ENCODE measurements around the gene BCAS4.

The BCAS4 gene

DNA sequence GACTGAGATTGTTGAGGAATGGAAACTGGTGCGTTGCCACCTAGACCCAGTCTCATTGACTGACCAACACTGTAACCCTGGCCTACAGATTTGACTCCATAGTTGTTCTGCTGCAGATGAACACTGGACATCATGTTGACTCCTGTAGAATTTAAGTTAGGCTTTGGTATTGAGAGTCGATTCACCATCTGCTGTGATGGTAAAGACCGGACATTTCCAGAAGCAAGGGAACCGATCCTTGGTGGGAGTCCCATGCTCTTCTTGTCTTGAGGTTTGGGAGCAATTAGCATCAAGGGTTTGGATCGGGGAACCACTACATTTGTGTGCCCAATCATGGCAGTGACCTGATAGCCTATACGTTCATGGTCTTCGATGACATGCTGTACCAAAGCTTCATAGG lies 98.8 kb downstream of the BCAS4 start:
- no peak for DNase-seq (ENCODE audit: insufficient read length, low spot score)
- FAIRE-seq: no peak
- TF ChIP-seq POU2F2 (IDR thresholded peaks at IDR 0.05; ENCODE audit: low read depth, low read length) (no peak), POLR2AphosphoS5 (IDR thresholded peaks at IDR 0.05; ENCODE audit: low read depth, low read length) (peak; percentile 76)

DNA sequence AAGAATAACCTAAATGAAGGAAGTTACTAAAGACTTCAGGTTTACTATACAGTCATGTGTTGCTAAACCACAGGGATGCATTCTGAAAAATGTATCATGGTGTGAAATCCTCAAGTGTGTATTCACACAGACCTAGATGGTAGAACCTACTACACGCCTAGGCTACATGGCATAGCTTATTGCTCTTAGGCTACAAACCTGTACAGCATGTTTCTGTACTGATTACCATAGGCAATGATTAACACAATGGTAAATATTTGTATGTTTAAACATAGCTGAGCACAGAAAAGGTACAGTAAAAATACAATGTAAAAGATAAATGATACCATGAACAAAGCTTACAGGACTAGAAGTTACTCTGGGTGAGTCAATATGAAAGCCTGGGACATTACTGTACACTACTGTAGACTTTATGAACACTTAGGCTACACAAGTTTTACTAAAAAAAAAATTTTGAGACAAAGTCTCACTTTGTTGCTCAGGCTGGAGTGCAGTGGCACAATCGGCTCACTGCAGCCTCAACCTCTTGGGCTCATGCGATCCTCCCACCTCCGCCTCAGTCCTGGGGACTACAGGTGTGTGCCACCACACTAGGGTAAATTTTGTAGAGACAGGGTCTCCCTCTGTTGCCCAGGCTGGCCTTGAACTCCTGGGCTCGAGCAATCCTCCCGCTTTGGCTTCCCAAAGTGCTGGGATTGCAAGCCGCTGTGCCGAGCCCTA lies 100.4 kb downstream of the BCAS4 start:
- FAIRE-seq: no peak

GRCh38 chr20:50898475-50898874 lies 103.6 kb downstream of the BCAS4 start:
- no peak for TF ChIP-seq SPI1 (IDR thresholded peaks at IDR 0.05; ENCODE audit: low read depth, low read length)
- no peak for TF ChIP-seq POU2F2 (IDR thresholded peaks at IDR 0.05; ENCODE audit: low read depth, low read length)
- TF ChIP-seq PAX5 (IDR thresholded peaks at IDR 0.05; ENCODE audit: insufficient read depth, low read length, severe bottlenecking): no peak
- no peak for TF ChIP-seq POLR2A (IDR thresholded peaks at IDR 0.05; ENCODE audit: low read depth, low read length)
- no peak for TF ChIP-seq TAF1 (IDR thresholded peaks at IDR 0.05; ENCODE audit: low read depth, low read length)
- TF ChIP-seq POLR2AphosphoS5 (IDR thresholded peaks at IDR 0.05; ENCODE audit: low read depth, low read length): 0 out of 2 replicates have a peak, but pooled peaks have one; percentile 4
- FAIRE-seq: no peak
- no peak for DNase-seq (ENCODE audit: insufficient read length, low spot score)

More for the DNA sequence above, 100.4 kb downstream of the BCAS4 start:
- TF ChIP-seq TAF1 (IDR thresholded peaks at IDR 0.05; ENCODE audit: low read depth, low read length) (no peak), POLR2A (IDR thresholded peaks at IDR 0.05; ENCODE audit: low read depth, low read length) (0 out of 2 replicates have a peak, but pooled peaks have one; percentile 32), POLR2AphosphoS5 (IDR thresholded peaks at IDR 0.05; ENCODE audit: low read depth, low read length) (peak; percentile 40; the same call in 1 of the 2 replicates), POU2F2 (IDR thresholded peaks at IDR 0.05; ENCODE audit: low read depth, low read length) (no peak), PAX5 (IDR thresholded peaks at IDR 0.05; ENCODE audit: insufficient read depth, low read length, severe bottlenecking) (no peak), SPI1 (IDR thresholded peaks at IDR 0.05; ENCODE audit: low read depth, low read length) (no peak)
- DNase-seq (ENCODE audit: insufficient read length, low spot score): no peak

GRCh38 chr20:50900261-50900660 lies 105.4 kb downstream of the BCAS4 start:
- DNase-seq (ENCODE audit: insufficient read length, low spot score) (no peak), FAIRE-seq (no peak)
- no peak for TF ChIP-seq PAX5 (IDR thresholded peaks at IDR 0.05; ENCODE audit: insufficient read depth, low read length, severe bottlenecking)

DNA sequence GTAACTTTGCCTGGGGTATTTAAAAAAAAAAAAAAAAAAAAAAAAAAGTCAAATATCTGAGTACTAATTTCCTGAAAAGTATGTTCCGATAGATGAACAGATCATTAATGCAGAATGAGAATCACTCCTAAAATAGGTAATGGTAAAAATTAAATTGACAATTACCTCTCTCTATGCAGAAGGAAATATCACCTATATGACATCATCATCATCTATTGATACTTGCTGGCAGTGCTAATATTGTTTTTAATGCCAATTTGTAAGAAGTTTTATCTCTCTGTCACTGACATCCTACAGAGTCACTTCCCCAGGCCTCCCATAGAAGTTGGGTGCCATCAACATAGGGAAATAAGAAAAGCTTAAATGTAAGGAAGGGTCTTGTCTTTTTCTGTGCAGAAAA lies 106.4 kb downstream of the BCAS4 start:
- TF ChIP-seq POLR2A (IDR thresholded peaks at IDR 0.05; ENCODE audit: low read depth, low read length) (no peak), POLR2AphosphoS5 (IDR thresholded peaks at IDR 0.05; ENCODE audit: low read depth, low read length) (no peak)
- no peak for FAIRE-seq
- no peak for DNase-seq (ENCODE audit: insufficient read length, low spot score)

- FAIRE-seq (no peak), DNase-seq (ENCODE audit: insufficient read length, low spot score) (no peak)
- TF ChIP-seq TAF1 (IDR thresholded peaks at IDR 0.05; ENCODE audit: low read depth, low read length): no peak
These were observed 108.6 kb downstream of the BCAS4 start for GRCh38 chr20:50903353-50904051.

DNA sequence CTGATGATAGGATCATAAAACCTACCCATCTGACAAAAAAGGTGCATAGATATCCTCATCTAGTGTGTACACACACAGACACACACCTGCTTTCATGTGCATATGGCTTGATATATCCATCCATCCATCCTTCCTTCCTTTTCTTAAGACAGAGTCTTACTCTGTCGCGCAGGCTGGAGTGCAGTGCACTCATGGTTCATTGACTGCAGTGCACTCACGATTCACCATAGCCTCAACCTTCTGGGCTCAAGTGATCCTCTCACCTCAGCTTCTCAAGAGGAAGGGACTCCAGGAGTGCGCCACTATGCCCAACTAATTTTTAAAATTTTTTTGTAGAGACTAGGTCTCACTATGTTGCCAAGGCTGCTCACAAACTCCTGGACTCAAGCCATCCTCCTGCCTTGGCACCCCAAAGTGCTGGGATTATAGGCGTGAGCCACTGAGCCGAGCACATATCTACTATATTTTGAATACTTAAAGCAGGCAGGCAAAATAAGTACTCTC lies 109.3 kb downstream of the BCAS4 start:
- TF ChIP-seq POLR2AphosphoS5 (IDR thresholded peaks at IDR 0.05; ENCODE audit: low read depth, low read length) (0 out of 2 replicates have a peak, but pooled peaks have one; percentile 20), POU2F2 (IDR thresholded peaks at IDR 0.05; ENCODE audit: low read depth, low read length) (no peak)
- DNase-seq (ENCODE audit: insufficient read length, low spot score): no peak
- no peak for FAIRE-seq

GRCh38 chr20:50909413-50909812 lies 114.6 kb downstream of the BCAS4 start:
- TF ChIP-seq SPI1 (IDR thresholded peaks at IDR 0.05; ENCODE audit: low read depth, low read length) (no peak), POLR2AphosphoS5 (IDR thresholded peaks at IDR 0.05; ENCODE audit: low read depth, low read length) (no peak), PAX5 (IDR thresholded peaks at IDR 0.05; ENCODE audit: insufficient read depth, low read length, severe bottlenecking) (no peak), POU2F2 (IDR thresholded peaks at IDR 0.05; ENCODE audit: low read depth, low read length) (no peak), TAF1 (IDR thresholded peaks at IDR 0.05; ENCODE audit: low read depth, low read length) (no peak)
- FAIRE-seq: no peak
- no peak for DNase-seq (ENCODE audit: insufficient read length, low spot score)

- FAIRE-seq (no peak), DNase-seq (ENCODE audit: insufficient read length, low spot score) (no peak)
- no peak for TF ChIP-seq TAF1 (IDR thresholded peaks at IDR 0.05; ENCODE audit: low read depth, low read length)
- TF ChIP-seq PAX5 (IDR thresholded peaks at IDR 0.05; ENCODE audit: insufficient read depth, low read length, severe bottlenecking): no peak
- no peak for TF ChIP-seq POLR2AphosphoS5 (IDR thresholded peaks at IDR 0.05; ENCODE audit: low read depth, low read length)
These were observed 116.2 kb downstream of the BCAS4 start for GRCh38 chr20:50911030-50911429.

- TF ChIP-seq POU2F2 (IDR thresholded peaks at IDR 0.05; ENCODE audit: low read depth, low read length) (no peak), POLR2A (IDR thresholded peaks at IDR 0.05; ENCODE audit: low read depth, low read length) (no peak), SPI1 (IDR thresholded peaks at IDR 0.05; ENCODE audit: low read depth, low read length) (no peak), TAF1 (IDR thresholded peaks at IDR 0.05; ENCODE audit: low read depth, low read length) (no peak)
- FAIRE-seq (no peak), DNase-seq (ENCODE audit: insufficient read length, low spot score) (no peak)
These were observed 116.9 kb downstream of the BCAS4 start for GRCh38 chr20:50911716-50912115.
